Vagina (tissue), 2 donors: ENCODE data around the gene LTC4S.

Experiments used
- CTCF ChIP-seq, 3 experiments: fragments of 450-650 bp in 2 of 3; fragments of 200-600 bp in 1 of 3; sonication (generic) in 1 of 3; IDR thresholded peaks; one replicate each; pipeline ENCODE4 v1.5.1; 2017 to 2019; ENCODE audit warnings: antibody characterized with exemption in 3 of 3, mild to moderate bottlenecking in 2 of 3, moderate library complexity in 2 of 3
- POLR2A ChIP-seq, 2 donors: fragments of 450-650 bp; IDR thresholded peaks; one replicate each; pipeline ENCODE4 v1.6.1; 2017; ENCODE audit warnings: antibody characterized with exemption in 2 of 2, mild to moderate bottlenecking in 2 of 2, moderate library complexity in 2 of 2
- POLR2AphosphoS5 ChIP-seq, 2 donors: sonication (generic); formaldehyde crosslinking; IDR thresholded peaks; one replicate each; pipeline ENCODE4 v1.9.0; 2017; ENCODE audit warnings: antibody characterized with exemption in 2 of 2, mild to moderate bottlenecking in 2 of 2, low read depth in 1 of 2; ENCODE audit not compliant: insufficient read depth in 1 of 2

GRCh38 chr5:179772351-179772750 lies 21.4 kb upstream of the LTC4S start:
- TF ChIP-seq CTCF (IDR thresholded peaks at IDR 0.05), result no peak
- no peak for TF ChIP-seq POLR2A (IDR thresholded peaks at IDR 0.05)
- no peak for TF ChIP-seq POLR2AphosphoS5 (IDR thresholded peaks at IDR 0.05; ENCODE audit: insufficient read depth in 1 of 2, low read depth in 1 of 2)
